Kidney glomerular epithelial cell (primary cell): ENCODE results near the gene C19orf25.
"Not testable (repeated sequence)": the region's sequence is repeated elsewhere in the genome, so short reads cannot be mapped to it uniquely, and the experiment has no call there.

Experiments used
- DNase-seq: peaks from one replicate; lab custom pipeline; 2025; lab: John Stamatoyannopoulos, UW

C19orf25 gene

GRCh38 chr19:1478934-1479707, at the start of gene C19orf25:
Gene C19orf25, minus strand, starts transcription at chr19:1479215. Its CDS starts 312 bp downstream, at chr19:1478903.
- DNase-seq = peak; percentile 80

DNA sequence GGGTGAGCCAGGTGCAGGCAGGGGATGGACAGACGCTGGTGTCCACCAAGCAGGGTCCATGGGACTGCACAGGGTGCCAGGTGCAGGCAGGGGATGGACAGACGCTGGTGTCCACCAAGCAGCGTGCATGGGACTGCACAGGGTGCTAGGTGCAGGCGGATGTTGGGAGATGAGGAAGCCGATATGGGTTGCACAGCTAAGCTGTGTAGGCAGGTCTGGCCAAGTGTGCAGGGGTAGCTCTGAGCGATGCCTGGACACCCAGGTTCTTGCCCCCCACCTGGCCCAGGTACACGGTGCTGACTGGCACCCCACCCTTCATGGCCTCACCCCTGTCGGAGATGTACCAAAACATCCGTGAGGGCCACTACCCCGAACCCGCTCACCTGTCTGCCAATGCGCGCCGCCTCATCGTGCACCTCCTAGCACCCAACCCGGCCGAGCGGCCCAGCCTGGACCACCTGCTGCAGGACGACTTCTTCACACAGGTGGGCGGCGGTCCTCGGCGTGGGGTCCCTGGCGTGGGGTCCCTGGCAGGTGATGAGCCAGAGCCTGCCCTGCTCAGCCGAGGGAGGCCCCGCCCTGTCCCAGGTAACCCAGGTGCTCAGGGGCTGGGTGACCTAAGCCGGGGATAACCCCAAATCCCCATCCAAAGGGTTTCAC, 48.8 kb upstream of the C19orf25 start:
- no peak for DNase-seq

GRCh38 chr19:1526979-1527649, 48.1 kb upstream of the C19orf25 start:
- DNase-seq = no peak

- DNase-seq = no peak
Measured at GRCh38 chr19:1526066-1526778, 47.2 kb upstream of the C19orf25 start.

GRCh38 chr19:1525343-1525742, 46.3 kb upstream of the C19orf25 start:
- no peak for DNase-seq

DNA sequence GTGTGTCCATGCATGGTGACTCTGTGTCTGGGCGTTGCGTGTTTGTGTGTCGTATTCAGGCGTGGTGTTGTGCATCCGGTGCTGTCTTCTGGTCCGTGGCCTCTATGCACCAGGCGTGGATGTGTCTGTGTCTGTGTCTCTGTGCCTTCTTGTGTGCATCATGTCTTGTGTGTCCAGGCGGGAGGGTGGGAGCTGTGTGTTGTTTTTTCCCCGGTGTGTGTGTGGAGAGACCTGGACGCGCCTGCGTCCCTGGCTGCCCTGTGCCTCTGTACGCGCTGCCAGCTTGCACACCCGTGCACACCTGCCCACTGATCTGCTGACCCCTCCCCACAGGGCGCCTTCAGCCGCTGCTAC, 45.9 kb upstream of the C19orf25 start:
- no peak for DNase-seq

GRCh38 chr19:1524287-1524971, 45.4 kb upstream of the C19orf25 start:
- DNase-seq = no peak

GRCh38 chr19:1523412-1524286, 44.6 kb upstream of the C19orf25 start, which contains the start of gene PLK5:
Gene PLK5, plus strand, starts transcription at chr19:1524077. Its CDS starts 2,920 bp downstream, at chr19:1526997.
- DNase-seq = no peak

GRCh38 chr19:1522838-1523237, 43.8 kb upstream of the C19orf25 start:
- DNase-seq = no peak

GRCh38 chr19:1522061-1522460, 43.0 kb upstream of the C19orf25 start:
- DNase-seq = no peak

- no peak for DNase-seq
Measured at GRCh38 chr19:1521636-1522035, 42.6 kb upstream of the C19orf25 start.

DNA sequence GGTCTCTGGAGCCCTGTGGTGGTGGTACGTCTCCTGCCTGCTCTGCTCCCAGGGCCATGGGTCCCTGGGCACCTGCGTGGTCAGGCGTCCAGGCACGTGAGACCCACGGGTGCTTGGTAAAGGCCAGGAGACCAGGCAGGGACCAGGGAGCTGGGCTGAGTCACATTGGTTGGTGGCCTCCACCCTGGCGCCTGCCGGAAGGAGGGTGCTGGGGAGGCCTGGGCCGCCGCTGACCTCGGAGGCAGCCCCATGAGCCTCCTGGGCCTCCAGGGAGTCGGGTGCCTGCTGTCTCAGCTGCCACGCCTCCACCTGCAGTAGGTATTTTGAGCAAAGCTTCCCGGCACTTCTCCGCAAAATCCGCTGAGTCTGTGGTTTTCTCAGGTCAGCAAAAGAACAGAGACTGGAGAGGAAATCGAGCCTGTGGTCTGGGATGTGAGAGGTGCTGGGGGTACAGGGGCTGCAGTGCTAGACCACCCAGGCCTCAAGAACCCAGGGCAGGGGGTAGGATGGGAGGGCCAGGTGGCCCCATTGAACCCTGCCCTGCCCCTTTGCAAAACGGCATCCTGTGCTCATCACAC, 41.3 kb upstream of the C19orf25 start:
- no peak for DNase-seq

- not testable (repeated sequence) for DNase-seq
Measured at GRCh38 chr19:1519802-1520201, 40.8 kb upstream of the C19orf25 start.

DNA sequence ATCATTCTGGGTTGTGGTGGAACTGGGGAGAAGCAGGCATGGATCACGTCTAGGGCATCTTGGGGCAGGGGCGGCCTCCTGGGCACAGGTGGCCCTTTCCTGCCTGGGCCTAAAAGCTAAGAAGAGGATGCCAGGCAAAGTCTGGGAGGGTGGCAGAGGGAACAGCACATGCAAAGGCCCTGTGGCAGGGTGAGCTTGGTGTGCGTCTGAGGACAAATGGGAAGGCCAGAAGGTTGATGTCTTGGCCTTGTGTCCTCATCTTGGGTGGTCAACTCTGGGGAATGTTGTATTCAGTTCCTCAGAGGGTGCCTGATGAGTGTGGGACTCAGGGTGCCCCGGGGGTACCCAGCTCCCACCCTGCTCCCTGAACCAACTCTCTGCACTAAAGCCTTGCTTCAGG, 39.5 kb upstream of the C19orf25 start:
- DNase-seq = no peak

DNA sequence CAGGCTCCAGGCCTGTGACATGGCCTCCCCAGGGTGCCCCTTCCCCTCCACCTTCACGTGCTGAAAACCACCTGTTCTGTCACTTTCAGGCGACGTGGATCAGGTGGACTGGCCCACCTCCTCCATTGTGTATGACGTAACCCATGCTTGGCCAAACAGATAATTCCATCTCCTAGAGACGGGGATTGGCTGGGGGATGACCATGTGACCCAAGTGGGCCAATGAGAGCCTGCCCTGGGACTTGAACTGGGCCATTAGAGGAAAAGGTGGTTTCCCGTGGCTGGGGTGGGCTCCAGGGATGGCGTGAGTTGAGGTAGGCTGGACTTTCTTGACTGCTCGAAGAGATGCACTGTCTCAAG, 37.4 kb upstream of the C19orf25 start:
- no peak for DNase-seq

DNA sequence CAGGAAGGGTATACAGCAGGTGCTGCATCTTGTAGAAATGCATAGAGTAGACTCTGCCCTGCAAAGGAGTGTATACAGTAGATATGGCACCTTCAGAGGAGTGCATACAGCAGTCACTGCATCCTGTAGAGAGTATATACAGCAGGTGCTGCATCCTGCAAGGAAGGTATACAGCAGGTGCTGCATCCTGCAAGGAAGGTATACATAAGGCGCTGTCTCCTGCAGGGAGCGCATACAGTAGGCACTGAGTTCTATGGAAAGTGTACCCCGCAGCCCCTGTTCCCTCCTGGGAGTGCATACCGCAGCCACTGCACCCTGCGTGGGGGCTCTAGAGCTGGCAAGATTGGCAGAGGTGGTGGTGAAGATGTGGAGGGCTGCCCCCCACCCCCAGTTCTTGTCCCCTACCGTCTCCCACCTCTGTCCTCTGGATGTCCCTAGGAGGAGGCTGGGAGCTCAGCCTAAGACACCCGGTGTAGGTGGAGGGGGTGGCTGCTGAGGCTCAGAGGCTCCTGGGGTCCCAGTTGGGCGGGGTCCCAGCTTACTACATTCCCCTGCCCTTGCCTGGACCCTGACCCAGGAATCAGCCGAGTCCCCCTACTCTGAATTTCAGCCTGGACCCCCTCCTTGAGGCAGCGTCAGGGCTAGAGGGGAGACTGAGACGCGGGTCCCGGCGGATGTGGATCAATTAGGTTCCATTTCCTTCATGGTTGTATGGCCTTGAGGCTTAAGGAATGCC, 36.1 kb upstream of the C19orf25 start:
- DNase-seq = no peak

DNA sequence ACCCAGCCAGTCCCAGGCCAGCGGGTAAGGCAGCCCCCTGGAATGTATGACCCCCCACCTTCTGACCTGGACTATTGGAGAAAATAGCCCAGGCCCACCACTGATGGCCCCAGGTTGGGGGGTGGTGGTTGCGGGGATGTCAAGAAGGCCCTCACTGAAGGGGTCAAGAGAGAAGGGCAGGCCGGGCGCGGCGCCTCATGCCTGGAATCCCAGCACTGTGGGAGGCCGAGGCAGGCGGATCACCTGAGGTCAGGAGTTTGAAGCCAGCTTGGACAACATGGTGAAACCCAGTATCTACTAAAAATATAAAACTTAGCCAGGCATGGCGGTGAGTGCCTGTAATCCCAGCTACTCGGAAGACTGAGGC, 35.3 kb upstream of the C19orf25 start:
- no peak for DNase-seq

DNA sequence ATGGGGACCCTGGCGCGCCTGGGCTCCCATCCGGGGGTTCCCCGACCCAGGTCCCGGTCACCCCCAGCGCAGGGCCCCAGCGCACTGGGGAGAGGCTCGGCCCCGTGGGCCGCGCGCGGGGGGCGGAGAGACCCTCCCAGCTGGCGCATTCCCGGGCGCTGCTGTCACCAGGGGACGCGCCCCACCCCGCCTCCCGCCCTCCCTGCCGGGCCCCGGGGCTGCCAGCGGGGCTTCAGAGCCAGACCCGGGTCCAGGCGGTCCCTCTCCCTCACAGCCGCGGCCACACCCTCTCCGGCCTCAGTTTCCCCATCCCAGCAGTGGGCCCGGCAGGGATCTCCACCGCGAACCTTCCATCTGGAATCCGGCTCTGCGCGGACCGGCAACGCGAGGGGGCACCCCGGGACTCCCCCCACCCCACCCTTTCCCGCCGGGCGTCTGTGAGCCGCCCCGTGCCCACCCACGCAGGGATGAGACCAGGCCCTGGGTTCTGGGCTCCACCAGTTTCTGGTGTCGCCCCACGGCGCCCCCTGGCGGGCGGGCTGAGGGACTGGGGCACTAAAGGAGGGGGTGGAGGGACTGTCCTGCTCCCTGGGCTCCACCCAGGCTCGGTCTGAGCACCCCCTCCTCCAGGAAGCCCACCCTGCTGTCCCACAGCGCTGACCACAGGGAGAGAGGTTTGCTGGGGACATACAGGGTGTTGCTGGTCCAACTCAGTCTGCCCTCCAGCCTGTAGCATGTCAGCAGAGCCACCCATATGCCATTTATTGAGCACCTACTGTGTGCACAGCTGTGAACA, 34.7 kb upstream of the C19orf25 start:
- no peak for DNase-seq
